Head of caudate nucleus (tissue), 42 donors: ENCODE results near the gene AVPR1B.
"Not testable (repeated sequence)": the region's sequence is repeated elsewhere in the genome, so short reads cannot be mapped to it uniquely, and the experiment has no call there.

Experiments used
- DNase-seq, 42 donors: peaks; one replicate each; pipeline versions ENCODE4 v3.0.0 to v3.0.0-alpha.2; 2020 to 2021; ENCODE audit warnings: mixed read lengths in 7 of 42
- intact Hi-C: fragments of 100-400 bp; cut with DNase I; formaldehyde crosslinking; loops from one replicate; pipeline ENCODE4 v1.15.0; 2022

The AVPR1B gene

DNA sequence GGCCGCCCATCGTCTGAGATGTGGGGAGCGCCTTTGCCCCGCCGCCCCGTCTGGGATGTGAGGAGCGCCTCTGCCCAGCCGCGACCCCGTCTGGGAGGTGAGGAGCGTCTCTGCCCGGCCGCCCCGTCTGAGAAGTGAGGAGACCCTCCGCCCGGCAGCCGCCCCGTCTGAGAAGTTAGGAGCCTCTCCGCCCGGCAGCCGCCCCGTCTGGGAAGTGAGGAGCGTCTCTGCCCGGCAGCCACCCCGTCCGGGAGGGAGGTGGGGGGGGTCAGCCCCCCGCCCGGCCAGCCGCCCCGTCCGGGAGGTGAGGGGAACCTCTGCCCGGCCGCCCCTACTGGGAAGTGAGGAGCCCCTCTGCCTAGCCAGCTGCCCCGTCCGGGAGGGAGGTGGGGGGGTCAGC lies 53.2 kb downstream of the AVPR1B start:
- DNase-seq, intact Hi-C loops: not testable (repeated sequence)

- intact Hi-C loops = no loop called here
- DNase-seq = no peak
Measured at GRCh38 chr1:206062464-206062863, 54.7 kb downstream of the AVPR1B start.

- intact Hi-C loops = no loop called here
- no peak for DNase-seq
Measured at GRCh38 chr1:206060844-206061243, 56.3 kb downstream of the AVPR1B start.
